ENCODE results near the gene CCKAR. TPM values are rescaled to one million over a fixed set of nuclear protein-coding genes. Genes with fewer than 3 reads are reported as not detected.
"Not testable (repeated sequence)": the region's sequence is repeated elsewhere in the genome, so short reads cannot be mapped to it uniquely, and the experiment has no call there.

The CCKAR gene
- total RNA-seq, 1 experiment from 2014 or later, result not detected

DNA sequence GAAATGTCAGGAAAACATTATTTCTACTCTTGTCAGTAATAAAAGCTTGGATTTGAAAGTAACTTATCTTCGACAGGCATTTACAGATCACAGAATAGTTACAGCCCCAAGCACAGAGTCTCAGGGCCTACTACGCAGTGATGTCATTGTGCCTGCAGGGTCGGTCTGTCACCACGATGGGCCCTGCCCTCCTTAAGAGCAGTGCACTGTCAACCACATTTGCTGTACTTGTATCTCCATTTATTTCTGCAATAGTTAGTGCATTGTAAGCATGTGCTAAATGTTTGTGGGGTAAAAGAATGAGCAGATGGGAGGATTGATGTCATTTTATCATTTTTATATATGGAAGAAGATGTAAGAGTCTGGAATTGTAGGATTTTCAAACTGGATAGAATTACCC is 13.6 kb upstream of the CCKAR start:
- CTCF ChIA-PET, result interaction anchor here (0.6 kb wide), 1 partner anchor 544 kb away, joined by 3 read pairs; no protein-coding TSS in a partner anchor
- in situ Hi-C loops (cut with HindIII; ENCODE audit: low pct_unique_long_range_greater_than_20kb, low sequenced_read_pairs), result no loop called here
- BruUV-seq (replicated peaks), result no TSS peak
- POLR2A ChIA-PET, result no interaction called here
- Histone ChIP-seq H3K9me3 (ENCODE audit: control insufficient read depth, insufficient read depth, low read depth, low read length) (no peaks in the 10 kb centered on the region), H3K4me1 (ENCODE audit: control insufficient read depth, insufficient read depth, low read length) (no peaks in the 10 kb centered on the region), H3K27me3 (ENCODE audit: control insufficient read depth, insufficient read depth, low read length) (no peaks in the 10 kb centered on the region), H3K4me3 (ENCODE audit: low read depth in 2 of 2, low read length in 2 of 2) (no peak overlapping the region), H3K27ac (ENCODE audit: low read length) (no peak overlapping the region), H3K36me3 (ENCODE audit: control insufficient read depth, insufficient read depth, low read length) (no peaks in the 10 kb centered on the region)
- ATAC-seq, result no peak
- no peak for DNase-seq (ENCODE audit: low read depth, low spot score)
- intact Hi-C loops (cut with micrococcal nuclease; ENCODE audit: unreplicated experiment), result no loop called here
- TF ChIP-seq REST (IDR thresholded peaks at IDR 0.05; ENCODE audit: insufficient read depth in 1 of 2, low read depth in 2 of 2, low read length in 1 of 2) (no peak), SIN3A (IDR thresholded peaks at IDR 0.05; ENCODE audit: borderline replicate concordance, insufficient read depth, low read depth, low read length) (no peak), POLR2AphosphoS5 (IDR thresholded peaks at IDR 0.05; ENCODE audit: low read depth, low read length) (no peak), TCF7L2 (IDR thresholded peaks at IDR 0.05; ENCODE audit: low read depth, low read length) (no peak)
- TF ChIP-seq, protein P1, sequence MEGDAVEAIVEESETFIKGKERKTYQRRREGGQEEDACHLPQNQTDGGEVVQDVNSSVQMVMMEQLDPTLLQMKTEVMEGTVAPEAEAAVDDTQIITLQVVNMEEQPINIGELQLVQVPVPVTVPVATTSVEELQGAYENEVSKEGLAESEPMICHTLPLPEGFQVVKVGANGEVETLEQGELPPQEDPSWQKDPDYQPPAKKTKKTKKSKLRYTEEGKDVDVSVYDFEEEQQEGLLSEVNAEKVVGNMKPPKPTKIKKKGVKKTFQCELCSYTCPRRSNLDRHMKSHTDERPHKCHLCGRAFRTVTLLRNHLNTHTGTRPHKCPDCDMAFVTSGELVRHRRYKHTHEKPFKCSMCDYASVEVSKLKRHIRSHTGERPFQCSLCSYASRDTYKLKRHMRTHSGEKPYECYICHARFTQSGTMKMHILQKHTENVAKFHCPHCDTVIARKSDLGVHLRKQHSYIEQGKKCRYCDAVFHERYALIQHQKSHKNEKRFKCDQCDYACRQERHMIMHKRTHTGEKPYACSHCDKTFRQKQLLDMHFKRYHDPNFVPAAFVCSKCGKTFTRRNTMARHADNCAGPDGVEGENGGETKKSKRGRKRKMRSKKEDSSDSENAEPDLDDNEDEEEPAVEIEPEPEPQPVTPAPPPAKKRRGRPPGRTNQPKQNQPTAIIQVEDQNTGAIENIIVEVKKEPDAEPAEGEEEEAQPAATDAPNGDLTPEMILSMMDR (IDR thresholded peaks at IDR 0.05), result no peak

DNA sequence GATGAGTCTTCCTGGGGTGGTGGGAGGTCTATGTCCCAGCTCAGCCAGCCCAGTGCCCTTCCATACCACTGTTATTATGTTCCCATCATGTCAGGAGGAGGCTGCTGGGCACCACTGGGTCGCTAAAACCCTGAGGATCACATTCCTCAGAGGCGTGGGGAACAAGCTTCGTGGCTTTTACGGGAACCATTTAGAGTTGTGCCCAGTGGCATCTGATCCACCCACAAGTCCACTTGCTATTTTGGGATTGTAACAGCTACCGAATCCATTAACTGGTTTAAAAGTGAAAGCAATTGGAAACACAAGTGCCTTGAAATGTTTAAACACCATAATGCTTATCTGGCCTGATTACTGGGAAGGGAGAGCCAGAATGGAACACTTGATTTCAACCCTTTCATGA is 13.1 kb upstream of the CCKAR start:
- Histone ChIP-seq H3K27me3 (ENCODE audit: control insufficient read depth, insufficient read depth, low read length) (no peaks in the 10 kb centered on the region), H3K27ac (ENCODE audit: low read length) (no peak overlapping the region), H3K36me3 (ENCODE audit: control insufficient read depth, insufficient read depth, low read length) (no peaks in the 10 kb centered on the region), H3K4me1 (ENCODE audit: control insufficient read depth, insufficient read depth, low read length) (no peaks in the 10 kb centered on the region), H3K4me3 (ENCODE audit: low read depth in 2 of 2, low read length in 2 of 2) (no peak overlapping the region), H3K9me3 (ENCODE audit: control insufficient read depth, insufficient read depth, low read depth, low read length) (no peaks in the 10 kb centered on the region)
- no peak for DNase-seq (ENCODE audit: low read depth, low spot score)
- no peak for ATAC-seq
- no TSS peak for BruUV-seq (replicated peaks)
- POLR2A ChIA-PET, result no interaction called here
- intact Hi-C loops (cut with micrococcal nuclease; ENCODE audit: unreplicated experiment) (no loop called here), in situ Hi-C loops (cut with HindIII; ENCODE audit: low pct_unique_long_range_greater_than_20kb, low sequenced_read_pairs) (no loop called here)
- TF ChIP-seq REST (IDR thresholded peaks at IDR 0.05; ENCODE audit: insufficient read depth in 1 of 2, low read depth in 2 of 2, low read length in 1 of 2) (no peak), TCF7L2 (IDR thresholded peaks at IDR 0.05; ENCODE audit: low read depth, low read length) (no peak), SIN3A (IDR thresholded peaks at IDR 0.05; ENCODE audit: borderline replicate concordance, insufficient read depth, low read depth, low read length) (no peak), POLR2AphosphoS5 (IDR thresholded peaks at IDR 0.05; ENCODE audit: low read depth, low read length) (no peak)
- TF ChIP-seq, protein P1 (IDR thresholded peaks at IDR 0.05), result no peak
- CTCF ChIA-PET, result interaction anchor here (0.6 kb wide), 1 partner anchor 545 kb away, joined by 3 read pairs; no protein-coding TSS in a partner anchor

DNA sequence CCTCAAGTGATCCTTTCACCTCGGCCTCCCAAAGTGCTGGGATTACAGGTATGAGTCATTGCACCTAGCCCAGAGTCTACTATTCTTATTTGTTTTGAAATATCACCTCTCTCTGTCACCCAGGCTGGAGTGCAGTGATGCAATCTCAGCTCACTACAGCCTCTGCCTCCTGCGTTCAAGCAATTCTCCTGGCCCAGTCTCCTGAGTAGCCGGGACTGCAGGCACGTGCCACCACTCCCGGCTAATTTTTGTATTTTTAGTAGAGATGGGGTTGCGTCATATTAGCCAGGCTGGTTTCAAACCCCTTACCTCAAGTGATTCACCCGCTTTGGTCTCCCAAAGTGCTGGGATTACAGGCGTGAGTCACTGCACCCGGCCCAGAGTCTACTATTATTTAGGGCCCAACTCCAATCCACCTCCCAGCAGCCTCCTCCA is 10.3 kb upstream of the CCKAR start:
- in situ Hi-C loops (cut with HindIII; ENCODE audit: low pct_unique_long_range_greater_than_20kb, low sequenced_read_pairs); H3K4me1 ChIP-seq (ENCODE audit: control insufficient read depth, insufficient read depth, low read length); BruUV-seq (replicated peaks); H3K9me3 ChIP-seq (ENCODE audit: control insufficient read depth, insufficient read depth, low read depth, low read length); H3K36me3 ChIP-seq (ENCODE audit: control insufficient read depth, insufficient read depth, low read length); intact Hi-C loops (cut with micrococcal nuclease; ENCODE audit: unreplicated experiment); H3K27ac ChIP-seq (ENCODE audit: low read length); POLR2A ChIA-PET; DNase-seq (ENCODE audit: low read depth, low spot score); H3K27me3 ChIP-seq (ENCODE audit: control insufficient read depth, insufficient read depth, low read length); ATAC-seq; H3K4me3 ChIP-seq (ENCODE audit: low read depth in 2 of 2, low read length in 2 of 2); CTCF ChIA-PET: not testable (repeated sequence)

Measured in Panc1 (cell line).